Measurements from ENCODE around the gene NRN1. TPM values are rescaled to one million over a fixed set of nuclear protein-coding genes. Genes with fewer than 3 reads are reported as not detected.

Gene NRN1
- total RNA-seq, 1 donor from 2014 or later = 9.8 TPM

- peaks cover 66% of the 10 kb centered on the region for H3K4me1 ChIP-seq
- H3K36me3 ChIP-seq = no peaks in the 10 kb centered on the region
- H3K9me3 ChIP-seq = no peaks in the 10 kb centered on the region
- H3K4me3 ChIP-seq = no peak overlapping the region
- DNase-seq (ENCODE audit: extremely low spot score in 2 of 2) = peak in 1 of 2 donors; percentile 75
- H3K27me3 ChIP-seq = peaks cover 35% of the 10 kb centered on the region
- intact Hi-C loops (cut with DNase I) = no loop called here
- TF ChIP-seq CTCF (IDR thresholded peaks at IDR 0.05) (no peak), POLR2AphosphoS5 (IDR thresholded peaks at IDR 0.05; ENCODE audit: insufficient read depth in 1 of 2, low read depth in 1 of 2) (no peak), POLR2A (IDR thresholded peaks at IDR 0.05) (no peak)
- H3K27ac ChIP-seq = no peak overlapping the region
These were observed 4.5 kb downstream of the NRN1 start for GRCh38 chr6:6002005-6002847.

DNA sequence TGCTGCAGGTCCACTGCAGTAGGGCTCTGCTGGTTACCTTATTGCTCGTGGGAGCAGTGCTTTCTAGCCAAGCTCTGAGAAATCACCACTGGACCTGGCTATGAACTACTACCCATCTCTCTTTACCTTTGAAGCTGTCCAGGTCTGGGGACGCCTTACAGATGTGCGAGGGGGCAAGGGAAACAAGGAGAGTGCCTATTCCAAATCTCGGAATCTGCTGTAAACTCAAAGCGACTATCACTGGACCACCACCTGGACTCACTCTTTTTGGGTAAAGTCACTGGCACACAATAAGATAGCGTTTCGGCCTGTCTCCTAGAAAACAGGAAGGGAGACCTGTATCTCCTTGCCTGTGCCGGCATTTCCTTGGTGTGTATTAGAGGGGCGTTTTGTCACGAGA lies 5.3 kb downstream of the NRN1 start:
- H3K27ac ChIP-seq = no peak overlapping the region

GRCh38 chr6:5999688-6000608 lies 6.8 kb downstream of the NRN1 start:
- H3K27me3 ChIP-seq = peaks cover 30% of the 10 kb centered on the region
- intact Hi-C loops (cut with DNase I) = no loop called here
- H3K27ac ChIP-seq = no peak overlapping the region
- no peak for TF ChIP-seq CTCF (IDR thresholded peaks at IDR 0.05)
- no peak for TF ChIP-seq POLR2A (IDR thresholded peaks at IDR 0.05)
- no peak for TF ChIP-seq POLR2AphosphoS5 (IDR thresholded peaks at IDR 0.05; ENCODE audit: insufficient read depth in 1 of 2, low read depth in 1 of 2)
- H3K36me3 ChIP-seq = no peaks in the 10 kb centered on the region
- peaks cover 73% of the 10 kb centered on the region for H3K4me1 ChIP-seq
- no peak overlapping the region for H3K4me3 ChIP-seq
- no peak for DNase-seq (ENCODE audit: extremely low spot score in 2 of 2)
- H3K9me3 ChIP-seq = no peaks in the 10 kb centered on the region

More for the DNA sequence above, 5.3 kb downstream of the NRN1 start:
- Histone ChIP-seq H3K4me1 (peaks cover 67% of the 10 kb centered on the region), H3K4me3 (no peak overlapping the region), H3K9me3 (no peaks in the 10 kb centered on the region), H3K36me3 (no peaks in the 10 kb centered on the region), H3K27me3 (peaks cover 28% of the 10 kb centered on the region)
- TF ChIP-seq CTCF (IDR thresholded peaks at IDR 0.05) (no peak), POLR2A (IDR thresholded peaks at IDR 0.05) (no peak), POLR2AphosphoS5 (IDR thresholded peaks at IDR 0.05; ENCODE audit: insufficient read depth in 1 of 2, low read depth in 1 of 2) (no peak)
- DNase-seq (ENCODE audit: extremely low spot score in 2 of 2) = no peak
- intact Hi-C loops (cut with DNase I) = no loop called here

- peaks cover 22% of the 10 kb centered on the region for H3K27me3 ChIP-seq
- no peaks in the 10 kb centered on the region for H3K9me3 ChIP-seq
- intact Hi-C loops (cut with DNase I) = no loop called here
- DNase-seq (ENCODE audit: extremely low spot score in 2 of 2) = no peak
- H3K4me3 ChIP-seq = peak overlapping the region in 1 of 2 donors; percentile 14
- TF ChIP-seq POLR2AphosphoS5 (IDR thresholded peaks at IDR 0.05; ENCODE audit: insufficient read depth in 1 of 2, low read depth in 1 of 2) (no peak), POLR2A (IDR thresholded peaks at IDR 0.05) (no peak), CTCF (IDR thresholded peaks at IDR 0.05) (no peak)
- no peak overlapping the region for H3K27ac ChIP-seq
- H3K36me3 ChIP-seq = no peaks in the 10 kb centered on the region
- H3K4me1 ChIP-seq = peaks cover 67% of the 10 kb centered on the region
These were observed 7.7 kb downstream of the NRN1 start for GRCh38 chr6:5998711-5999687.

All from vagina (tissue), 2 donors.